GM19455 (cell line): ENCODE results near the gene CD8A.
"Not testable (repeated sequence)": the region's sequence is repeated elsewhere in the genome, so short reads cannot be mapped to it uniquely, and the experiment has no call there.

Source experiments
- ATAC-seq: cut with Tn5 transposase; IDR thresholded peaks from one replicate; pipeline ENCODE4 v1.9.1; 2021; ENCODE audit not compliant: unreplicated experiment

The CD8A gene

GRCh38 chr2:86779971-86780370 is 10.7 kb downstream of the CD8A start:
- ATAC-seq, result no peak

GRCh38 chr2:86778957-86779356 is 11.8 kb downstream of the CD8A start:
- no peak for ATAC-seq

GRCh38 chr2:86776532-86776931 is 14.2 kb downstream of the CD8A start:
- no peak for ATAC-seq

- no peak for ATAC-seq
These were observed 15.4 kb downstream of the CD8A start for GRCh38 chr2:86775338-86775737.

GRCh38 chr2:86774862-86775261 is 15.9 kb downstream of the CD8A start:
- ATAC-seq, result no peak

GRCh38 chr2:86772611-86773010 is 18.1 kb downstream of the CD8A start:
- ATAC-seq, result no peak

- no peak for ATAC-seq
These were observed 19.9 kb downstream of the CD8A start for GRCh38 chr2:86770816-86771301.

- ATAC-seq, result no peak
These were observed 20.9 kb downstream of the CD8A start for GRCh38 chr2:86769838-86770237.

- no peak for ATAC-seq
These were observed 22.3 kb downstream of the CD8A start for GRCh38 chr2:86768189-86768949.

GRCh38 chr2:86765310-86765695 is 25.4 kb downstream of the CD8A start:
- no peak for ATAC-seq

GRCh38 chr2:86764661-86765309 is 25.9 kb downstream of the CD8A start:
- ATAC-seq, result no peak

GRCh38 chr2:86760371-86760770 is 30.3 kb downstream of the CD8A start:
- no peak for ATAC-seq

- no peak for ATAC-seq
These were observed 32.3 kb downstream of the CD8A start for GRCh38 chr2:86758405-86758804.

- no peak for ATAC-seq
These were observed 37.1 kb downstream of the CD8A start for GRCh38 chr2:86753606-86754005.

- no peak for ATAC-seq
These were observed 37.8 kb downstream of the CD8A start for GRCh38 chr2:86752934-86753333.

- ATAC-seq, result no peak
These were observed 38.9 kb downstream of the CD8A start for GRCh38 chr2:86751778-86752177.

GRCh38 chr2:86750240-86750839 is 40.4 kb downstream of the CD8A start:
- ATAC-seq, result no peak

GRCh38 chr2:86747711-86748639 is 42.7 kb downstream of the CD8A start:
- ATAC-seq, result no peak

- no peak for ATAC-seq
These were observed 43.8 kb downstream of the CD8A start for GRCh38 chr2:86746939-86747338.

- no peak for ATAC-seq
These were observed 46.6 kb downstream of the CD8A start for GRCh38 chr2:86744152-86744551.

GRCh38 chr2:86741889-86742498 is 48.7 kb downstream of the CD8A start:
- ATAC-seq, result not testable (repeated sequence)
